ENCODE measurements around the gene DONSON.

DNA sequence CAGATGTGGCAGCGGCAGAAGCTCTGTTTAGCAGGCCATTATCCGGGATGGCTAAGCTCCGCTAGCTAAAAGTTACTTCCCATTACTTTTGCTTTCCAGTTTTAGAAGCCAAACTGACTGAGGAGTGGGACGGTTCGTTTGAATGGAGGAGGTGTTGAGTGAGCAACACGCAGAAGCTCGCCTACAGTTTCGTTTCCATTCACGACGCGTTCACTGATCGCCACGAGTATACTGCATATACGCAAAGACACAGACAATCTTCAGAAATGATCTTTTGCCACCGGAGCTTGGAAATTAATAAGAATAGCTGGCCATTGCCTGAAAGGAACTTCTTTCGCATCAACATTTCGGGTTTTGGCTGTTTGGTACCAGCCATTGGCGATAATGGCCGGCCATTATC is 31.0 kb downstream of the DONSON start:
- TF ChIP-seq, protein P1, sequence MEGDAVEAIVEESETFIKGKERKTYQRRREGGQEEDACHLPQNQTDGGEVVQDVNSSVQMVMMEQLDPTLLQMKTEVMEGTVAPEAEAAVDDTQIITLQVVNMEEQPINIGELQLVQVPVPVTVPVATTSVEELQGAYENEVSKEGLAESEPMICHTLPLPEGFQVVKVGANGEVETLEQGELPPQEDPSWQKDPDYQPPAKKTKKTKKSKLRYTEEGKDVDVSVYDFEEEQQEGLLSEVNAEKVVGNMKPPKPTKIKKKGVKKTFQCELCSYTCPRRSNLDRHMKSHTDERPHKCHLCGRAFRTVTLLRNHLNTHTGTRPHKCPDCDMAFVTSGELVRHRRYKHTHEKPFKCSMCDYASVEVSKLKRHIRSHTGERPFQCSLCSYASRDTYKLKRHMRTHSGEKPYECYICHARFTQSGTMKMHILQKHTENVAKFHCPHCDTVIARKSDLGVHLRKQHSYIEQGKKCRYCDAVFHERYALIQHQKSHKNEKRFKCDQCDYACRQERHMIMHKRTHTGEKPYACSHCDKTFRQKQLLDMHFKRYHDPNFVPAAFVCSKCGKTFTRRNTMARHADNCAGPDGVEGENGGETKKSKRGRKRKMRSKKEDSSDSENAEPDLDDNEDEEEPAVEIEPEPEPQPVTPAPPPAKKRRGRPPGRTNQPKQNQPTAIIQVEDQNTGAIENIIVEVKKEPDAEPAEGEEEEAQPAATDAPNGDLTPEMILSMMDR (tag by site-specific recombination; IDR thresholded peaks at IDR 0.05): no peak
- no peak for TF ChIP-seq ZNF350 (tag by site-specific recombination; IDR thresholded peaks at IDR 0.05)
- TF ChIP-seq ZFP37 (tag by site-specific recombination; IDR thresholded peaks at IDR 0.05): no peak
- TF ChIP-seq FEZF1 (tag by site-specific recombination; IDR thresholded peaks at IDR 0.05): no peak
- TF ChIP-seq GLIS2 (tag by site-specific recombination; IDR thresholded peaks at IDR 0.05): no peak
- no peak for TF ChIP-seq ZNF391 (tag by site-specific recombination; IDR thresholded peaks at IDR 0.05; ENCODE audit: borderline replicate concordance, low read depth)
- TF ChIP-seq, protein P2, sequence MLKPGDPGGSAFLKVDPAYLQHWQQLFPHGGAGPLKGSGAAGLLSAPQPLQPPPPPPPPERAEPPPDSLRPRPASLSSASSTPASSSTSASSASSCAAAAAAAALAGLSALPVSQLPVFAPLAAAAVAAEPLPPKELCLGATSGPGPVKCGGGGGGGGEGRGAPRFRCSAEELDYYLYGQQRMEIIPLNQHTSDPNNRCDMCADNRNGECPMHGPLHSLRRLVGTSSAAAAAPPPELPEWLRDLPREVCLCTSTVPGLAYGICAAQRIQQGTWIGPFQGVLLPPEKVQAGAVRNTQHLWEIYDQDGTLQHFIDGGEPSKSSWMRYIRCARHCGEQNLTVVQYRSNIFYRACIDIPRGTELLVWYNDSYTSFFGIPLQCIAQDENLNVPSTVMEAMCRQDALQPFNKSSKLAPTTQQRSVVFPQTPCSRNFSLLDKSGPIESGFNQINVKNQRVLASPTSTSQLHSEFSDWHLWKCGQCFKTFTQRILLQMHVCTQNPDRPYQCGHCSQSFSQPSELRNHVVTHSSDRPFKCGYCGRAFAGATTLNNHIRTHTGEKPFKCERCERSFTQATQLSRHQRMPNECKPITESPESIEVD (tag by site-specific recombination; IDR thresholded peaks at IDR 0.05): no peak
- TF ChIP-seq ZNF660 (tag by site-specific recombination; IDR thresholded peaks at IDR 0.05): no peak
- no peak for TF ChIP-seq ZNF335 (tag by site-specific recombination; conservative IDR thresholded peaks at IDR 0.05)
- no peak for TF ChIP-seq ZNF37A (tag by site-specific recombination; IDR thresholded peaks at IDR 0.05)

Measured in HEK293 (cell line).